H7 (cell line): ENCODE results near the gene TMEM131. TPM values are rescaled to one million over a fixed set of nuclear protein-coding genes. Genes with fewer than 3 reads are reported as not detected.
"Not testable (repeated sequence)": the region's sequence is repeated elsewhere in the genome, so short reads cannot be mapped to it uniquely, and the experiment has no call there.

ENCODE experiments used
- DNase-seq: peaks from one replicate; pipeline ENCODE4 v3.0.0; 2012
- H3K27me3 ChIP-seq: 2 replicates; pipeline ENCODE4 v1.6.0; 2011; ENCODE audit warnings: mild to moderate bottlenecking, low read length; ENCODE audit not compliant: control insufficient read depth, insufficient read depth
- H3K36me3 ChIP-seq: replicated peaks from 2 replicates; pipeline ENCODE4 v1.5.1; 2011; ENCODE audit warnings: low read length; ENCODE audit not compliant: control insufficient read depth, insufficient read depth
- H3K4me3 ChIP-seq: 2 replicates; pipeline ENCODE4 v1.5.1; 2011; ENCODE audit warnings: low read depth, mild to moderate bottlenecking, control low read depth, low read length, moderate library complexity; ENCODE audit not compliant: insufficient read depth
- total RNA-seq: library from RNA; depleted of rRNA; stranded (reverse); fragments of >200 nt; shearing (Covaris generic); gene quantifications from 2 replicates; pipeline ENCODE4 v1.2.3, GENCODE V29; 2014

The TMEM131 gene
- total RNA-seq, 1 experiment from 2014 or later = 7.4 TPM

DNA sequence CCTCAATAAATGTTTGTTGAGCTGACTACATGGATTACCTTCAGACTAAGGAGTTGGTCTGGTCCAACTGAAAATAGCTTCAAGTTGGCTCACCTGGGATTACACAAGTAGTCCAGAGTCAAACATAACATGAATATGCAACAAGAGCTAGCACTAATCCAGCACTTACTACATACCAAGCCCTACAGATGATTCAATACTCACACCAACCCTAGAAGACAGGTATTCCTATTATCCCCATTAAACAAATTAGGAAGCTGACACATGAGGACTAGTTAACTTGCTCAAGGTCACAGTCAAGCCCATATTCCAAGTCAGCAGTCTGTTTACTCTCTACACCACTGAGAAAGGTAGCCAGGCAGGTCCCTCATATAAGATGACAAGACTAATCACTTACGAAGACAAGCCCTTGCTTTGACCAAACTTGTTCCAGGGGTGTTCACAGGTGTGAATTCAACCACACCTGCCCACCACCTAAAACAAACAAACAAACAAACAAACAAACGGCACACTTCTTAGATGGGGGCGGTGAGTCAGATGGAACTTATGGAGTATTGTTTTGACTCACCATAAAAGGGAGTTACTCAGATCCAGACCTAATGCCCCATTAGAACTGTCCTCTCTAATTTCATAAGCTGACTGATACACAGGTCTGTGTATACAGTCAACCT lies 29.1 kb downstream of the TMEM131 start:
- Histone ChIP-seq H3K27me3 (no peaks in the 10 kb centered on the region), H3K4me3 (no peak overlapping the region), H3K36me3 (no peaks in the 10 kb centered on the region)
- no peak for DNase-seq

DNA sequence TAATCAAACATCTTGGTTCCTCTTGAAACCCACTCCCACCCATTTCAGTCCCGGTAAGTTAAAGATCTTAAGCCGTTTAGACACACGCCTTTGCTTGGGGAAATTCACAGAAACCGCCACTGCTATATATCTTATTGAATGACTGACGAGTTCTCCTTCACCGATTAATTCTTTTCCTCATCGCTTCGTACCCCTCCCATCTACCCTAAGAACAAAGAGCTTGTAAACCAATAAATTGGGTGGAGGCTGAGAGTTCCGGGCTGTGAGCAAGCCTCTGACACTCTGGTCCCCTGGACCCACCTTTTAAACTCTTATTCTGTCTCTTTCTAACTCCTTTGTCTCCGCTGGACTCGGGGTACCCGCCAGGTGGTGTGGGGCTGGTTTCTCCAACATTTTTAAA lies 30.6 kb downstream of the TMEM131 start:
- DNase-seq = no peak

GRCh38 chr2:97963880-97964279 lies 31.9 kb downstream of the TMEM131 start:
- Histone ChIP-seq H3K4me3 (no peak overlapping the region), H3K27me3 (no peaks in the 10 kb centered on the region), H3K36me3 (no peaks in the 10 kb centered on the region)
- no peak for DNase-seq

More for the DNA sequence above, 30.6 kb downstream of the TMEM131 start:
- H3K27me3 ChIP-seq = no peaks in the 10 kb centered on the region
- H3K36me3 ChIP-seq = no peaks in the 10 kb centered on the region
- H3K4me3 ChIP-seq = no peak overlapping the region

GRCh38 chr2:97963079-97963406 lies 32.7 kb downstream of the TMEM131 start:
- Histone ChIP-seq H3K27me3 (no peaks in the 10 kb centered on the region), H3K4me3 (no peak overlapping the region), H3K36me3 (no peaks in the 10 kb centered on the region)
- DNase-seq = no peak

GRCh38 chr2:97961534-97961933 lies 34.2 kb downstream of the TMEM131 start:
- Histone ChIP-seq H3K27me3 (no peaks in the 10 kb centered on the region), H3K4me3 (no peak overlapping the region), H3K36me3 (no peaks in the 10 kb centered on the region)
- DNase-seq = no peak

- Histone ChIP-seq H3K27me3 (no peaks in the 10 kb centered on the region), H3K4me3 (no peak overlapping the region), H3K36me3 (no peaks in the 10 kb centered on the region)
- no peak for DNase-seq
Measured at GRCh38 chr2:97958184-97958583, 37.6 kb downstream of the TMEM131 start.

- H3K4me3 ChIP-seq = no peak overlapping the region
- DNase-seq = no peak
- H3K27me3 ChIP-seq = no peaks in the 10 kb centered on the region
- no peaks in the 10 kb centered on the region for H3K36me3 ChIP-seq
Measured at GRCh38 chr2:97957432-97958183, 38.1 kb downstream of the TMEM131 start.

GRCh38 chr2:97956753-97957152 lies 39.0 kb downstream of the TMEM131 start:
- not testable (repeated sequence) for H3K4me3 ChIP-seq, H3K27me3 ChIP-seq, H3K36me3 ChIP-seq, DNase-seq

- Histone ChIP-seq H3K36me3 (no peaks in the 10 kb centered on the region), H3K27me3 (no peaks in the 10 kb centered on the region), H3K4me3 (no peak overlapping the region)
- no peak for DNase-seq
Measured at GRCh38 chr2:97953853-97954252, 41.9 kb downstream of the TMEM131 start.

- no peaks in the 10 kb centered on the region for H3K36me3 ChIP-seq
- DNase-seq = no peak
- H3K4me3 ChIP-seq = no peak overlapping the region
- no peaks in the 10 kb centered on the region for H3K27me3 ChIP-seq
Measured at GRCh38 chr2:97952357-97952756, 43.4 kb downstream of the TMEM131 start.

GRCh38 chr2:97951155-97951680 lies 44.5 kb downstream of the TMEM131 start:
- H3K4me3 ChIP-seq = no peak overlapping the region
- no peak for DNase-seq
- H3K36me3 ChIP-seq = no peaks in the 10 kb centered on the region
- H3K27me3 ChIP-seq = no peaks in the 10 kb centered on the region

DNA sequence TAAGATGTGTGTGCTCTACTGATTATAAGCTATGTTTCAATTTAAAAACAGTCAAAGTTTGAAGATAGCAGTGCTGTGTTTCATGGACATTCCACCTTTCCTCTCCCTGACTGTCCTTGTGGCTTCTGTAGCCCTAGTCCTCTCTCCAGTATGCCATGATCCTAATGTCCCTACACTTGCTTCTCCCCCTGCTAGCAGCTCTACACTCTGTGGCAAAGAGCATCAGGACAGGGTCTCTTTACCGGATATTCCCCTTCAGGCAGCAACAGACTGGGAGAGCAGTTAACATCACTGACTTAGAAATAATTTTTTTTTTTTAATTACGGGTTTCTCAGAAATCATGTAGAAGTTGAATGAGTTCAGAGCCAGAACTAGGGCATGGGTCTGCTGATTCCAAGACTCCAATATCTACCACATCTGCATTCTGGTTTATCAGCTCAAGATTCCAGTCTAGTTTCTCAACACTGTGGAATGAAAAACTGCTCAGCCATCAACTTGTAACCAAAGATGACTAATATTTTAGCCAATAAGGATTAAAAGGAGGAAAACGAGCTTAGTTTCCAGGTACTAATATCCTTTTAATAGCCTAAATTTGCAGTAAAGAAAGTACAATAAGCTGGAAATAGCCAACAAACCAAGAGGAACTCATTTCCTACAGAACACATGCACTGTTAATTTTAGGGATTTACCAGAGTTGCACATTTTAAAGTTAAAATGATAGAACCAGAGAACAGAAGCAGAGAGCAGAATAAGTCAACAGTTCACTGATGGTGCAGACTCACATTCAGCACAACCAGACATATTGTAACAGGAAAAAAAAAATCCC lies 45.2 kb downstream of the TMEM131 start:
- Histone ChIP-seq H3K27me3 (no peaks in the 10 kb centered on the region), H3K4me3 (no peak overlapping the region), H3K36me3 (no peaks in the 10 kb centered on the region)
- no peak for DNase-seq

DNA sequence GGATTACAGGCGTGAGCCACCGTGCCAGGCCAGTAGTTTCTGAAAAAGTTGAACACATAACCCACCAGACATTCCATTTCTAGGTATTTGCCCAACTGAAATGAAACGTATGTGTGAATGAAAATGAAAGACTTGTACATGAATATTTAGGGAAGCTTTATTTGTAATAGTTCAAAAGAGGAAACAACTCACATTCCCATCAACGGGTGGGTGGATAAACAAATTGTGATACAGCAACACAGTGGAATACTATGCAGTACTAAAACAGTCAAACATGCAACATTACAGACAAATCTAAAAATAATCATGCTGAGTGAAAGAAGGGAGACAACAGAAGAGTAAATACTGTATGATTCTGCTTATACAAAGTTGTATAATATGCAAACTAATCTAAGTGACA lies 46.8 kb downstream of the TMEM131 start:
- no peaks in the 10 kb centered on the region for H3K27me3 ChIP-seq
- H3K36me3 ChIP-seq = no peaks in the 10 kb centered on the region
- H3K4me3 ChIP-seq = no peak overlapping the region
- DNase-seq = no peak

- no peak for DNase-seq
- H3K36me3 ChIP-seq = no peaks in the 10 kb centered on the region
- no peak overlapping the region for H3K4me3 ChIP-seq
- no peaks in the 10 kb centered on the region for H3K27me3 ChIP-seq
Measured at GRCh38 chr2:97945791-97946190, 50.0 kb downstream of the TMEM131 start.

- no peaks in the 10 kb centered on the region for H3K36me3 ChIP-seq
- H3K4me3 ChIP-seq = no peak overlapping the region
- no peak for DNase-seq
- H3K27me3 ChIP-seq = no peaks in the 10 kb centered on the region
Measured at GRCh38 chr2:97936881-97937280, 58.9 kb downstream of the TMEM131 start.
